K562 (cell line): Measurements from ENCODE around the gene TRIM47. TPM values are rescaled to one million over a fixed set of nuclear protein-coding genes. Genes with fewer than 3 reads are reported as not detected.

Source experiments
- ATF6 ChIP-seq: sonication (generic); formaldehyde crosslinking; IDR thresholded peaks from 2 replicates; pipeline ENCODE4 v1.4.0; 2020; ENCODE audit warnings: mild to moderate bottlenecking, missing genetic modification reagents
- BHLHE40 ChIP-seq: IDR thresholded peaks from 2 replicates; pipeline ENCODE4 v1.6.1; 2011; ENCODE audit warnings: low read length, improper control_type of control experiment
- CREM ChIP-seq: IDR thresholded peaks from 2 replicates; pipeline ENCODE4 v1.6.1; 2014; ENCODE audit warnings: antibody characterized with exemption, low read depth
- E4F1 ChIP-seq: fragments of 250-450 bp; sonication (Bioruptor Pico); IDR thresholded peaks from 2 replicates; pipeline ENCODE4 v1.5.0; 2021; ENCODE audit warnings: mild to moderate bottlenecking, borderline replicate concordance
- ETV5 ChIP-seq: sonication (generic); formaldehyde crosslinking; IDR thresholded peaks from 2 replicates; pipeline ENCODE4 v1.4.0; 2020; ENCODE audit warnings: low read depth, mild to moderate bottlenecking, missing genetic modification reagents
- FOXK2 ChIP-seq, 2 experiments: fragments of 450-650 bp; IDR thresholded peaks in 1 of 2; conservative IDR thresholded peaks in 1 of 2; 2 replicates each; pipeline ENCODE4 v1.6.1; 2016; ENCODE audit warnings: low read depth in 2 of 2, mild to moderate bottlenecking in 1 of 2
- HES1 ChIP-seq: fragments of 450-650 bp; IDR thresholded peaks from 2 replicates; pipeline ENCODE4 v1.6.1; 2016; ENCODE audit warnings: low read depth, mild to moderate bottlenecking, moderate library complexity
- KAT7 ChIP-seq: sonication (generic); formaldehyde crosslinking; IDR thresholded peaks from 2 replicates; pipeline ENCODE4 v1.8.0; 2022; ENCODE audit warnings: missing genetic modification reagents, mild to moderate bottlenecking, borderline replicate concordance
- KAT8 ChIP-seq: fragments of 450-650 bp; IDR thresholded peaks from 2 replicates; pipeline ENCODE4 v1.6.1; 2016; ENCODE audit warnings: low read depth, mild to moderate bottlenecking
- NELFE ChIP-seq: IDR thresholded peaks from 2 replicates; pipeline ENCODE4 v1.6.1; 2011; ENCODE audit warnings: mild to moderate bottlenecking; ENCODE audit not compliant: insufficient read depth, insufficient read length
- NRF1 ChIP-seq, 2 experiments: fragments of 450-650 bp; IDR thresholded peaks in 1 of 2; conservative IDR thresholded peaks in 1 of 2; 2 replicates each; pipeline ENCODE4 v1.6.1; 2014; ENCODE audit warnings: mild to moderate bottlenecking in 2 of 2
- PHB ChIP-seq: fragments of 250-450 bp; sonication (Bioruptor Pico); IDR thresholded peaks from 2 replicates; pipeline ENCODE4 v1.5.0; 2021
- PHTF2 ChIP-seq: fragments of 250-450 bp; sonication (Bioruptor Pico); IDR thresholded peaks from 2 replicates; pipeline ENCODE4 v1.5.0; 2021; ENCODE audit warnings: mild to moderate bottlenecking
- ZBTB7A ChIP-seq: IDR thresholded peaks from 2 replicates; pipeline ENCODE4 v1.6.1; 2011; ENCODE audit warnings: low read depth, mild to moderate bottlenecking, low read length, moderate library complexity, borderline replicate concordance; ENCODE audit not compliant: control insufficient read depth
- ZNF124 ChIP-seq: sonication (generic); formaldehyde crosslinking; IDR thresholded peaks from 2 replicates; pipeline ENCODE4 v1.8.1; 2022; ENCODE audit warnings: missing genetic modification reagents
- ZNF197 ChIP-seq: fragments of 200-800 bp; sonication (Bioruptor generic); IDR thresholded peaks from 2 replicates; pipeline ENCODE4 v1.6.1; 2016; ENCODE audit warnings: low read depth, missing genetic modification characterization, missing compliant biosample characterization
- ZNF592 ChIP-seq: fragments of 450-650 bp; IDR thresholded peaks from 2 replicates; pipeline ENCODE4 v1.6.1; 2017; ENCODE audit warnings: antibody characterized with exemption, mild to moderate bottlenecking
- ZNF764 ChIP-seq: fragments of 250-450 bp; sonication (Bioruptor Pico); IDR thresholded peaks from 2 replicates; pipeline ENCODE4 v1.4.0; 2020; ENCODE audit warnings: low read depth, mild to moderate bottlenecking, moderate library complexity
- ZNF780A ChIP-seq: fragments of 250-450 bp; sonication (Bioruptor Pico); IDR thresholded peaks from 2 replicates; pipeline ENCODE4 v1.5.0; 2021; ENCODE audit warnings: mild to moderate bottlenecking
- polyA plus RNA-seq, 8 experiments: library from polyadenylated mRNA; depleted of rRNA in 4 of 8; stranded (reverse) in 5 of 8; unstranded in 3 of 8; fragments of >200 nt; fragmentation: Nextera tagmentation in 2 of 8; fragmentation: Illumina TruSeq in 1 of 8; extraction: Ambion mirVana in 2 of 8; extraction: Trizol in 1 of 8; gene quantifications; 2 replicates each; pipeline versions ENCODE4 v1.2.1 to v1.2.3, GENCODE V29; 2011 to 2014; ENCODE audit warnings: inconsistent platforms in 1 of 8, missing spikeins in 1 of 8
- total RNA-seq, 7 experiments: library from RNA; depleted of rRNA in 6 of 7; stranded (reverse); fragments of >200 nt in 6 of 7; fragmentation: Illumina TruSeq in 2 of 7; extraction: Trizol in 2 of 7; gene quantifications; 2 replicates each; pipeline versions ENCODE4 v1.2.1 to v1.2.3, GENCODE V29; 2011 to 2021; ENCODE audit warnings: low replicate concordance in 1 of 7

The TRIM47 gene
- total and polyA plus RNA-seq, 9 of the 15 experiments (the other 6 are each of a cell fraction or from before 2014, with no cell fraction given), result 0.56 to 6.1 (median 3.2) TPM

- TF ChIP-seq ZNF592 (peak; percentile 18; the same call in 1 of the 2 replicates), NRF1 (conservative IDR thresholded peaks at IDR 0.05 in 1 of 2, IDR thresholded peaks at IDR 0.05 in 1 of 2) (peak; percentile 70 to 74), HES1 (no peak), ZBTB7A (no peak), PHB (CRISPR knock-in tag) (no peak), ETV5 (CRISPR knock-in tag) (no peak), ZNF197 (CRISPR knock-in tag) (no peak), CREM (no peak), ATF6 (CRISPR knock-in tag) (no peak), BHLHE40 (no peak), PHTF2 (CRISPR knock-in tag) (no peak), E4F1 (CRISPR knock-in tag) (no peak), ZNF764 (CRISPR knock-in tag) (no peak), FOXK2 (conservative IDR thresholded peaks at IDR 0.05 in 1 of 2, IDR thresholded peaks at IDR 0.05 in 1 of 2; ENCODE audit: low read depth in 2 of 2) (no peak), KAT8 (no peak), KAT7 (CRISPR knock-in tag) (no peak), NELFE (no peak), ZNF124 (CRISPR knock-in tag) (no peak), ZNF780A (no peak)
Observed at GRCh38 chr17:75877752-75878173, 618 bp downstream of the TRIM47 start (continued).
